CD4-positive, alpha-beta T cell treated with Interleukin-17A for 4 hours (primary cell): Measurements from ENCODE around the gene PITPNM1.

ENCODE experiments used
- DNase-seq: peaks from one replicate; pipeline ENCODE4 v3.0.0-alpha.2; 2020; ENCODE audit warnings: mixed read lengths

PITPNM1 gene

GRCh38 chr11:67501854-67502253 is 3.3 kb downstream of the PITPNM1 start:
- DNase-seq: no peak

GRCh38 chr11:67500831-67501715 is 4.1 kb downstream of the PITPNM1 start:
- DNase-seq: no peak

DNA sequence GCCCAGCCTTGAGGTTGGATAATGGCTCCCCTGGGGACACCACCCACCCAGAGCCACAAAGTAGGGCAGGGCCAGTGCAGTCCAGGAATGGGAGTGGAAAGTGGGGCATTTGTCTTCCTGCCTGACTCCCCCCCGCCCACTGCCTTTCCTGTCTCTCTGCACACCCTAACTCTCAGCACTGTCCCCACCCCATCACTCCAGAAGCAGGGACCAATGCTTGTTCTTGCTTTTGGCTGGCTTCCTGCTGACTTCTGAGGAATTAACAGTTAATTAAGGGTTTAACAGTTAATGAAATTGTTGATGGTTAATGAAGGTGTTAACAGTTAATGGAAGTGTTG is 4.7 kb downstream of the PITPNM1 start:
- no peak for DNase-seq

DNA sequence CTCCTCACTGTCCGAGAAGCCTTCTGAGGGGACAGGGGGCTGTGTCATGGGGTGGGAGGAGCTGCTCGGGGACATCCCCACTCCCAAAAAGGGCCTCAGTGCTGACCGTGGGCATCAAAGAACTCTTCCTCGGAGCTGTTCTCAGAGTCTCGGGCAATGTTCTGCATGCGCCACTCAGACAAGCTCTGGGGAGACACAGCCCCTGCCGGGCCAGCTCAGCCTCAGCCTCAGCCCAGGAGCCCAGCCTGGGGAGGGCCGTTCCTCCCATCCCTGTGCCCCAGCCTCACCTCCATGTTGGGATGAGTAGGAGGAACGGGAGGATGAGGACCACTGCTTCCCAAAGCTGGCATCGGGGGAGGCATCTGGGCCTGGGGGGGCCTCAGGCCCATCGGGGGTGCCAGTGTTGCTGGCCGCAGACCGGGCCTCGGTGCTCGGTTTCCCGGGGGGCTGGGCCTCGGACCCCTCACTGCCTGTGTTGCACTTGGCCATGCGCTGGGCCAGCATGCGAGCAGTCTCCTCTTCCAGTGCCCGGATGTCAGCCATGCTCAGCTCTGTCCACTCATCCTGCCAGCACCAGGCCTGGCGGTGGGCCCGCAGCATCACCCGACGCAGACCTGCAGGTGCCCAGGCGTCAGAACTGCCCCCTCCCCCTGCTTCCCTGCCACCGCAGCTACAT is 5.2 kb downstream of the PITPNM1 start:
- no peak for DNase-seq

DNA sequence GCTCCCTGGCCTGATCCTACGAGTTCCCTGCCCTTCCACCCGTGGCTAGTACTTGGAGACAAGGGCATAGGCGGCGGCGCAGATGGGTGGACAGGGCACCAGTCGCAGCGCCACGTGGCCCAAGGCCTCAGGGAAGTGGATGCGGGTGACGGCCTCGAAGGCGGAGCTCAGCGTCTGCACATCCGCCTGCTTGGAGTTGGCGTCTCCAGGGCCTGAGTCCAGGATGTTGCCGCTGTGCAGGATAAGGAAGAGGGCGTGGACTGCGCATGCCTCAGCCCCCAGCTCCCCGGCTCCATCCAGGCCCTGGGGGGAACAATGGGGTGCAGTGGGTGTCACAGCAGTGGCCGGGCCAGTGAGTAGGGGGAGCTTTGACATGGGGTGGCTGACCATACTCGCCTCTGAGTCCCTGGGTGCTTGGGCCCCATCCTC is 6.6 kb downstream of the PITPNM1 start:
- DNase-seq: no peak

GRCh38 chr11:67497656-67498291 is 7.4 kb downstream of the PITPNM1 start:
- DNase-seq: no peak

DNA sequence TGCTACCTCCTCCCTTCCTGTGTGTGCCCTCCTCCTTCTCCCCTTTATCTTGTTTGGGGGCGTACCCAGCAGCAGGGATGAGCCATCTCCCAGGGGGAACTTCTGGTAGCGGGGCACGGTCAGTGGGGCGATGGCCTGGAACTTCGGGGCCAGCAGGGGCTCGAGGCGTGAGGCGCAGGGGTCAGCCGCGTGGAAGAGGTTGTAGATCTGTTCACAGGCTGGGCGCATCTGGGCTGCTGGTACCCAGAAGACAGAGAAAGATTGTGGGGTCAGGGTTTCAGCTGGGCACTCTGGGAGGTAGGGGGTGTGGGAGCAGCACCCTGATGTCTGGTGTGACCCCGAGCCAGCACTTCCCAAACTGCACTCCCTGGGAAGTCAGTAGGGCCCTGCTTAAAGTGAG is 9.1 kb downstream of the PITPNM1 start:
- no peak for DNase-seq

DNA sequence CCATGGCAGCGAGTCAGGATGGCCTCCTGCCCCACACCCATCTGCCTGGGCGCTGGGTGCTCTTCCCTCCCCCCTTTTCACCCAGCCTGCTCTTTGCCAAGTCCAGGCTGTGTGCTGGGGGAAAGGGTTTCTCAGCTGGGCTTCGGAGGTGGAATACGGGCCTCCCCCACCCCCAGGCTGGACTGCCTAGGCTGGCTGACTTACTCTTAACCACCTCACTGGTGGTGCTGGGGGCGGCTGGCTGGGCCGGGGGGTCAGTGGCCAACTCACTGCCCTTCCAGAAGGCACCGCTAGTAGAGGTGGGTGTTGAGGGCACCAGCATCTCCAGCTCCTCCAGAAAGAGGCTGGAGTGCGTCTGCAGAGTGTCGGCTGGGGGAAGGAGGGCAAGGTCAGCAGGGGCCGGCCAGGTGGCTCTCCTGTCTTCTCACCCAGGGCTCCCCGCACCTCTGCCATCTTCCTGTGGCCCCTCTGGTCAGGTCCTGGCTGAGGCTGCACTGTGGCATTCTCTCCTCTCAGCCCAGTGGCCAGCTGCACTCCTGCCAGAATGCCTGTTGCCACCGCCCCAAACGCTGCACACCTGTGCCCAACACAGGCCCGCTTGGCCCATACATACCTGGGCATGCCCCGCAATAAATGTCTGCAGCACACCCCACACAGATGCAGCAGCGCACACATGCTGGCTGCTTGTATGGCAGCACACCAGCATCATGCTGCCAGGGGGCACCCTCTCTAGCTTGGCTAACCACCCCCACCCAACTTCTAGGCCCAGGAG is 9.7 kb downstream of the PITPNM1 start:
- DNase-seq: no peak

- no peak for DNase-seq
Observed at GRCh38 chr11:67494371-67495233, 10.6 kb downstream of the PITPNM1 start.

GRCh38 chr11:67493548-67494370 is 11.4 kb downstream of the PITPNM1 start:
- no peak for DNase-seq

GRCh38 chr11:67492801-67493547 is 12.2 kb downstream of the PITPNM1 start:
- DNase-seq: no peak

- no peak for DNase-seq
Observed at GRCh38 chr11:67492069-67492727, 13.0 kb downstream of the PITPNM1 start.

- DNase-seq: no peak
Observed at GRCh38 chr11:67491276-67492068, 13.7 kb downstream of the PITPNM1 start.

DNA sequence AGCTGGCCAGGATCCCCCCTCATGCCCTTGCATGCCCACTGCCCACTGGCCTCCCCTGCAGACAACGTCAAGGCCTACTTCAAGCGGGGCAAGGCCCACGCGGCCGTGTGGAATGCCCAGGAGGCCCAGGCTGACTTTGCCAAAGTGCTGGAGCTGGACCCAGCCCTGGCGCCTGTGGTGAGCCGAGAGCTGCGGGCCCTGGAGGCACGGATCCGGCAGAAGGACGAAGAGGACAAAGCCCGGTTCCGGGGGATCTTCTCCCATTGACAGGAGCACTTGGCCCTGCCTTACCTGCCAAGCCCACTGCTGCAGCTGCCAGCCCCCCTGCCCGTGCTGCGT is 14.5 kb downstream of the PITPNM1 start:
- DNase-seq: no peak

DNA sequence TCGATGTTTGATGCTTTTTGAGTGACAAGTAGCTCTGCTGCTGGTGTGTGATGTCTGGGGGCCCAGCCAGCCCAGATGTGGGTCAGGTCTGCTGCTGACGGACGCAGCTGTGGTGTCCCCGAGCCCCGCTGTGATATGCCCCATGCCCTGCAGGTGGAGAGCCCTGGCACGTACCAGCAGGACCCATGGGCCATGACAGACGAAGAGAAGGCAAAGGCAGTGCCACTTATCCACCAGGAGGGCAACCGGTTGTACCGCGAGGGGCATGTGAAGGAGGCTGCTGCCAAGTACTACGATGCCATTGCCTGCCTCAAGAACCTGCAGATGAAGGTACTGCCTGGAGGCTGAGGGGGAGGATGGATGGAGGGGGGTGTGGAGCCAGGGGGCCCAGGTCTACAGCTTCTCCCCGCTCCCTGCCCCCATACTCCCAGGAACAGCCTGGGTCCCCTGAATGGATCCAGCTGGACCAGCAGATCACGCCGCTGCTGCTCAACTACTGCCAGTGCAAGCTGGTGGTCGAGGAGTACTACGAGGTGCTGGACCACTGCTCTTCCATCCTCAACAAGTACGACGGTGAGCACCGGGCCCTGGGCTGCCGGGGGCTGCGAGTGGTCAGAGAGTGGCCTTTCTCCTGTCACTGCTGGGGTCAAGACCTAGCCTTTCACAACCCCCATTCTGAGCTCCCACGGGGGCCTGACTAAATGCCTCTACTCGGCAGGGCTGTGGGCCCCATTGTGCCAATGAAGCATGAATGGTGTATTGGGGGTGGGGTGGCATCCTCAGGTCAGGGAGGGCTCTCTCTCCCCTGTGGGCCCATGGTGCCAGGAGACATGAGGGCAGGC is 15.1 kb downstream of the PITPNM1 start:
- no peak for DNase-seq

- DNase-seq: no peak
Observed at GRCh38 chr11:67489203-67489884, 15.8 kb downstream of the PITPNM1 start.

GRCh38 chr11:67486481-67487195 is 18.5 kb downstream of the PITPNM1 start:
- no peak for DNase-seq
